HuH-7.5 (cell line): ENCODE measurements around the gene ZNF560.
"Not testable (repeated sequence)": the region's sequence is repeated elsewhere in the genome, so short reads cannot be mapped to it uniquely, and the experiment has no call there.

Experiments used
- DNase-seq: peaks from one replicate; pipeline ENCODE4 v3.0.0; 2011; ENCODE audit warnings: low spot score

Gene ZNF560

GRCh38 chr19:9498183-9498902 is at the start of gene ZNF560:
TSS of gene ZNF560 (minus strand) at chr19:9498616. CDS start at chr19:9475313, 23,303 bp downstream.
- no peak for DNase-seq

GRCh38 chr19:9547870-9548269 is 49.5 kb upstream of the ZNF560 start:
- no peak for DNase-seq

- DNase-seq: not testable (repeated sequence)
These were observed 42.9 kb upstream of the ZNF560 start for GRCh38 chr19:9541281-9541680.

- DNase-seq: not testable (repeated sequence)
These were observed 41.5 kb upstream of the ZNF560 start for GRCh38 chr19:9539921-9540320.

- DNase-seq: not testable (repeated sequence)
These were observed 40.8 kb upstream of the ZNF560 start for GRCh38 chr19:9539201-9539600.

- peak; percentile 65 for DNase-seq
These were observed 40.0 kb upstream of the ZNF560 start, which contains the start of gene ZNF426 for GRCh38 chr19:9538183-9539058. TSS of gene ZNF426 (minus strand) at chr19:9538645. CDS start at chr19:9536232, 2,413 bp downstream.

GRCh38 chr19:9535934-9536333 is 37.5 kb upstream of the ZNF560 start:
- DNase-seq: no peak

- DNase-seq: no peak
These were observed 33.5 kb upstream of the ZNF560 start for GRCh38 chr19:9531933-9532332.

GRCh38 chr19:9528757-9529336 is 30.4 kb upstream of the ZNF560 start:
- no peak for DNase-seq

GRCh38 chr19:9523885-9524474 is 25.6 kb upstream of the ZNF560 start:
- no peak for DNase-seq

- DNase-seq: no peak
These were observed 8.9 kb upstream of the ZNF560 start for GRCh38 chr19:9507285-9507684.

- no peak for DNase-seq
These were observed 2.4 kb upstream of the ZNF560 start for GRCh38 chr19:9500796-9501195.

GRCh38 chr19:9494096-9494495 is 4.3 kb downstream of the ZNF560 start:
- DNase-seq: no peak

- no peak for DNase-seq
These were observed 11.4 kb downstream of the ZNF560 start for GRCh38 chr19:9487016-9487415.

- DNase-seq: no peak
These were observed 13.3 kb downstream of the ZNF560 start for GRCh38 chr19:9485140-9485539.

- DNase-seq: no peak
These were observed 23.4 kb downstream of the ZNF560 start for GRCh38 chr19:9474975-9475374.

GRCh38 chr19:9467161-9467560 is 31.3 kb downstream of the ZNF560 start:
- no peak for DNase-seq

GRCh38 chr19:9461938-9462337 is 36.5 kb downstream of the ZNF560 start:
- DNase-seq: no peak

GRCh38 chr19:9456018-9456689 is 42.3 kb downstream of the ZNF560 start:
- no peak for DNase-seq

- no peak for DNase-seq
These were observed 44.5 kb downstream of the ZNF560 start for GRCh38 chr19:9453953-9454352.

GRCh38 chr19:9445037-9445436 is 53.4 kb downstream of the ZNF560 start:
- DNase-seq: no peak

- no peak for DNase-seq
These were observed 62.1 kb downstream of the ZNF560 start for GRCh38 chr19:9436358-9436757.
